IMR-90 (cell line): ENCODE data around the gene CUTA. TPM values are rescaled to one million over a fixed set of nuclear protein-coding genes. Genes with fewer than 3 reads are reported as not detected.

ENCODE experiments used
- ATAC-seq: fragments of 200-7000 bp; cut with Tn5 transposase; 2 replicates; pipeline ENCODE4 v1.9.1; 2020; ENCODE audit warnings: low read depth, mild to moderate bottlenecking, moderate library complexity
- BruUV-seq: library from RNA; stranded (reverse); fragments of 400-500 nt; replicated peaks from 2 replicates; lab custom pipeline; 2021; lab: Mats Ljungman, UMichigan
- CTCF ChIA-PET: fragments of 300-600 bp; formaldehyde crosslinking; extraction: SDS; loops from one replicate; lab custom pipeline; 2021; ENCODE audit warnings: antibody characterized with exemption; lab: Yijun Ruan, JAX
- POLR2A ChIA-PET: fragments of 300-600 bp; sonication (Branson Sonifier 250); formaldehyde crosslinking; loops from one replicate; lab custom pipeline; 2022; ENCODE audit warnings: antibody characterized with exemption; ENCODE audit not compliant: unreplicated experiment; lab: Charles Lee
- DNase-seq: peaks from one replicate; pipeline ENCODE4 v3.0.0; 2013
- H2AFZ ChIP-seq: replicated peaks from 2 replicates; pipeline ENCODE3; 2013; ENCODE audit warnings: low read length, mild to moderate bottlenecking; ENCODE audit not compliant: poor library complexity
- H2AK5ac ChIP-seq: 2 replicates; pipeline ENCODE4 v1.6.1; 2013; ENCODE audit warnings: low read depth, low read length, inconsistent platforms
- H2AK9ac ChIP-seq: replicated peaks from 2 replicates; pipeline ENCODE3; 2013; ENCODE audit warnings: mild to moderate bottlenecking, low read depth, low read length, moderate library complexity; ENCODE audit not compliant: poor library complexity
- H2BK120ac ChIP-seq: 2 replicates; pipeline ENCODE4 v1.6.1; 2013; ENCODE audit warnings: low read depth, low read length, inconsistent platforms
- H2BK15ac ChIP-seq: 3 replicates; pipeline ENCODE4 v1.6.1; 2013; ENCODE audit warnings: low read depth, low read length, inconsistent platforms
- H2BK20ac ChIP-seq: 2 replicates; pipeline ENCODE4 v1.6.1; 2013; ENCODE audit warnings: low read depth, mild to moderate bottlenecking, inconsistent platforms, low read length, moderate library complexity
- H2BK5ac ChIP-seq: 2 replicates; pipeline ENCODE4 v1.6.1; 2013; ENCODE audit warnings: mild to moderate bottlenecking, low read depth, low read length, inconsistent platforms; ENCODE audit not compliant: poor library complexity, severe bottlenecking
- H3K14ac ChIP-seq: replicated peaks from 2 replicates; pipeline ENCODE4 v1.6.1; 2013; ENCODE audit warnings: low read depth, low read length, inconsistent platforms
- H3K18ac ChIP-seq: 2 replicates; pipeline ENCODE4 v1.6.1; 2013; ENCODE audit warnings: low read depth, low read length, control low read depth
- H3K23ac ChIP-seq: 2 replicates; pipeline ENCODE4 v1.6.1; 2013; ENCODE audit warnings: low read depth, low read length, inconsistent platforms
- H3K27ac ChIP-seq: 2 replicates; pipeline ENCODE4 v1.5.1; 2013; ENCODE audit warnings: mild to moderate bottlenecking, control low read depth, low read length; ENCODE audit not compliant: insufficient read depth
- H3K27me3 ChIP-seq: 2 replicates; pipeline ENCODE4 v1.6.1; 2013; ENCODE audit warnings: low read length; ENCODE audit not compliant: control insufficient read depth, insufficient read depth
- H3K36me3 ChIP-seq: 2 replicates; pipeline ENCODE4 v1.6.1; 2013; ENCODE audit warnings: low read length, mixed read lengths; ENCODE audit not compliant: control insufficient read depth, insufficient read depth
- H3K4ac ChIP-seq: 2 replicates; pipeline ENCODE4 v1.6.1; 2013; ENCODE audit warnings: low read depth, low read length, inconsistent platforms
- H3K4me1 ChIP-seq: 2 replicates; pipeline ENCODE4 v1.6.1; 2013; ENCODE audit warnings: low read length, mixed read lengths; ENCODE audit not compliant: control insufficient read depth, insufficient read depth
- H3K4me2 ChIP-seq: 2 replicates; pipeline ENCODE4 v1.6.1; 2013; ENCODE audit warnings: low read depth, mild to moderate bottlenecking, control low read depth, low read length, moderate library complexity
- H3K4me3 ChIP-seq: 2 replicates; pipeline ENCODE4 v1.5.1; 2013; ENCODE audit warnings: low read depth, mild to moderate bottlenecking, control low read depth, low read length, moderate library complexity; ENCODE audit not compliant: insufficient read depth
- H3K56ac ChIP-seq: 2 replicates; pipeline ENCODE4 v1.6.1; 2013; ENCODE audit warnings: low read length, inconsistent platforms; ENCODE audit not compliant: insufficient read depth; ENCODE audit errors: extremely low read depth
- H3K79me1 ChIP-seq, 2 experiments: 2 replicates each; pipeline ENCODE4 v1.6.1; 2013; ENCODE audit warnings: low read length in 2 of 2, inconsistent platforms in 1 of 2, low read depth in 1 of 2
- H3K9ac ChIP-seq: 2 replicates; pipeline ENCODE4 v1.6.1; 2013; ENCODE audit warnings: low read depth, low read length, control low read depth
- H3K9me1 ChIP-seq: 2 replicates; pipeline ENCODE4 v1.6.1; 2013; ENCODE audit warnings: low read length, inconsistent platforms; ENCODE audit not compliant: insufficient read depth
- H3K9me3 ChIP-seq: 2 replicates; pipeline ENCODE4 v1.6.1; 2013; ENCODE audit warnings: low read length; ENCODE audit not compliant: control insufficient read depth, insufficient read depth
- H4K20me1 ChIP-seq: 2 replicates; pipeline ENCODE4 v1.6.1; 2013; ENCODE audit warnings: low read length, inconsistent platforms; ENCODE audit not compliant: insufficient read depth
- H4K5ac ChIP-seq: 2 replicates; pipeline ENCODE4 v1.6.1; 2013; ENCODE audit warnings: mild to moderate bottlenecking, low read depth, low read length, control low read depth
- H4K8ac ChIP-seq, 2 experiments: 2 replicates each; pipeline ENCODE4 v1.6.1; 2013; ENCODE audit warnings: low read depth in 2 of 2, low read length in 2 of 2, control low read depth in 1 of 2, inconsistent platforms in 1 of 2
- H4K91ac ChIP-seq: 2 replicates; pipeline ENCODE4 v1.6.1; 2013; ENCODE audit warnings: low read depth, low read length, inconsistent platforms; ENCODE audit not compliant: insufficient read depth
- BHLHE40 ChIP-seq: fragments of 150-350 bp; IDR thresholded peaks from 2 replicates; pipeline ENCODE4 v1.6.1; 2016; ENCODE audit warnings: mild to moderate bottlenecking, low read depth, low read length
- CHD1 ChIP-seq: IDR thresholded peaks from 2 replicates; pipeline ENCODE4 v1.6.1; 2012; ENCODE audit warnings: low read depth, low read length, improper control_type of control experiment
- ELK1 ChIP-seq: fragments of 150-350 bp; IDR thresholded peaks from 2 replicates; pipeline ENCODE4 v1.6.1; 2016; ENCODE audit warnings: low read depth, mild to moderate bottlenecking, low read length, moderate library complexity, borderline replicate concordance
- FOS ChIP-seq: fragments of 150-350 bp; IDR thresholded peaks from 2 replicates; pipeline ENCODE4 v1.6.1; 2016; ENCODE audit warnings: low read depth, low read length
- MAFK ChIP-seq: IDR thresholded peaks from 2 replicates; pipeline ENCODE4 v1.6.1; 2012; ENCODE audit warnings: low read depth, low read length, improper control_type of control experiment
- MXI1 ChIP-seq: IDR thresholded peaks from 2 replicates; pipeline ENCODE4 v1.6.1; 2012; ENCODE audit warnings: low read depth, mild to moderate bottlenecking, low read length, moderate library complexity, borderline replicate concordance
- NFE2L2 ChIP-seq: fragments of 150-350 bp; IDR thresholded peaks from 2 replicates; pipeline ENCODE4 v1.6.1; 2016; ENCODE audit warnings: low read depth, mild to moderate bottlenecking, low read length
- POLR2A ChIP-seq: IDR thresholded peaks from 2 replicates; pipeline ENCODE4 v1.6.1; 2012; ENCODE audit warnings: mild to moderate bottlenecking, low read depth, low read length
- RAD21 ChIP-seq: IDR thresholded peaks from 2 replicates; pipeline ENCODE4 v1.6.1; 2012; ENCODE audit warnings: low read length, improper control_type of control experiment
- RCOR1 ChIP-seq: IDR thresholded peaks from 2 replicates; pipeline ENCODE4 v1.6.1; 2012; ENCODE audit warnings: mild to moderate bottlenecking, low read length, improper control_type of control experiment; ENCODE audit not compliant: insufficient replicate concordance
- RFX5 ChIP-seq: IDR thresholded peaks from 2 replicates; pipeline ENCODE4 v1.8.0; 2012; ENCODE audit warnings: low read depth, mild to moderate bottlenecking, low read length, moderate library complexity
- SMC3 ChIP-seq: fragments of 150-350 bp; IDR thresholded peaks from 2 replicates; pipeline ENCODE4 v1.6.1; 2016; ENCODE audit warnings: low read depth, mild to moderate bottlenecking, antibody characterized with exemption, low read length, moderate library complexity
- WGBS, 2 experiments: methylation state at CpG; one replicate each; pipeline versions ENCODE4 v1.1.5 to v1.1.7; 2013; ENCODE audit warnings: missing lambda C conversion rate in 2 of 2; ENCODE audit not compliant: insufficient read length in 1 of 2; ENCODE audit errors: extremely low coverage in 2 of 2; 5-methylcytosine and 5-hydroxymethylcytosine counted together
- dilution Hi-C: fragments of 300-500 bp; cut with HindIII; formaldehyde crosslinking; loops from one replicate; pipeline ENCODE4 v1.14.3; 2018; ENCODE audit warnings: low sequenced_read_pairs; ENCODE audit not compliant: unreplicated experiment
- in situ Hi-C: fragments of 300-500 bp; cut with MboI; formaldehyde crosslinking; loops from 3 replicates; pipeline ENCODE4 v1.14.3; 2019; ENCODE audit warnings: low sequenced_read_pairs, inconsistent platforms, mixed read lengths
- intact Hi-C: fragments of 100-400 bp; cut with micrococcal nuclease; formaldehyde crosslinking; loops from 2 replicates; pipeline ENCODE4 v1.10.0; 2022
- polyA plus RNA-seq, 3 experiments: library from polyadenylated mRNA; depleted of rRNA; stranded (reverse); fragments of >200 nt; gene quantifications; 2 replicates each; pipeline ENCODE4 v1.2.3, GENCODE V29; 2012; ENCODE audit warnings: low replicate concordance in 1 of 3
- total RNA-seq: library from RNA; depleted of rRNA; stranded (reverse); fragments of >200 nt; gene quantifications from 2 replicates; pipeline ENCODE4 v1.2.3, GENCODE V29; 2012
- TF ChIP-seq, protein P1 (sequence below): fragments of 150-350 bp; IDR thresholded peaks from 2 replicates; pipeline ENCODE4 v1.6.1; 2017; ENCODE audit warnings: mild to moderate bottlenecking, antibody characterized with exemption, low read length, low read depth
- TF ChIP-seq, protein P2 (sequence below): conservative IDR thresholded peaks from 2 replicates; pipeline ENCODE4 v1.5.1; 2012; ENCODE audit warnings: mild to moderate bottlenecking, low read depth, low read length, improper control_type of control experiment

The CUTA gene
- total and polyA plus RNA-seq, 2 of the 4 experiments (the other 2 are of a cell fraction), result 136 to 427 TPM

- Histone ChIP-seq H3K4me1 (no peaks in the 10 kb centered on the region; the same call in 1 of the 2 replicates), H3K4me2 (peak overlapping the region; percentile 90), H3K79me1 (peaks cover 7 to 51% of the 10 kb centered on the region in 2 experiments), H3K9me3 (no peaks in the 10 kb centered on the region), H2AK5ac (peak overlapping the region; percentile 90), H3K9me1 (peaks cover 5% of the 10 kb centered on the region; the same call in 1 of the 2 replicates), H4K8ac (peak overlapping the region; percentile 83 to 96; a peak in 3 of 4 replicates), H3K4me3 (peak overlapping the region; percentile 92), H2BK120ac (0 out of 2 replicates have a peak overlapping the region, but pooled peaks have one; percentile 25), H2BK15ac (peak overlapping the region; percentile 100; the same call in 2 of the 3 replicates), H4K20me1 (no peaks in the 10 kb centered on the region), H2AFZ (peak overlapping the region; percentile 98), H3K4ac (peak overlapping the region; percentile 99), H3K27ac (peak overlapping the region; percentile 100), H4K5ac (peak overlapping the region; percentile 24), H2AK9ac (peak overlapping the region; percentile 89), H3K36me3 (peaks cover 34% of the 10 kb centered on the region), H3K14ac (peak overlapping the region; percentile 100), H3K56ac (peak overlapping the region; percentile 96; the same call in 1 of the 2 replicates), H3K9ac (peak overlapping the region; percentile 97), H2BK5ac (peak overlapping the region; percentile 100), H3K23ac (peak overlapping the region; percentile 34; the same call in 1 of the 2 replicates), H3K27me3 (no peaks in the 10 kb centered on the region), H4K91ac (peak overlapping the region; percentile 97; the same call in 1 of the 2 replicates), H3K18ac (no peak overlapping the region), H2BK20ac (no peak overlapping the region; the same call in 1 of the 2 replicates)
- dilution Hi-C loops (no loop called here), intact Hi-C loops (loop anchor here (1.0 to 2.0 kb wide), 2 partner anchors 19 to 201 kb away; partner anchors contain the start of genes KIFC1 and RING1), in situ Hi-C loops (no loop called here)
- no TSS peak for BruUV-seq
- ATAC-seq (peak; percentile 84), DNase-seq (peak; percentile 97)
- WGBS, 2 experiments, result 0% methylated on average over 19 of the region's 65 CpGs; no CpG with 5 or more reads in 1 of the 2 experiments
- ChIA-PET CTCF (no interaction called here), POLR2A (interaction anchor here (0.6 kb wide), 1 partner anchor 16 kb away, joined by 9 read pairs; no protein-coding TSS in a partner anchor)
- TF ChIP-seq FOS (no peak), RFX5 (no peak), RAD21 (no peak), MAFK (no peak), CHD1 (no peak), NFE2L2 (no peak), RCOR1 (no peak), BHLHE40 (peak; percentile 50; the same call in 1 of the 2 replicates), MXI1 (peak; percentile 95), ELK1 (no peak), SMC3 (no peak), POLR2A (peak; percentile 69; the same call in 1 of the 2 replicates)
- TF ChIP-seq, protein P1, sequence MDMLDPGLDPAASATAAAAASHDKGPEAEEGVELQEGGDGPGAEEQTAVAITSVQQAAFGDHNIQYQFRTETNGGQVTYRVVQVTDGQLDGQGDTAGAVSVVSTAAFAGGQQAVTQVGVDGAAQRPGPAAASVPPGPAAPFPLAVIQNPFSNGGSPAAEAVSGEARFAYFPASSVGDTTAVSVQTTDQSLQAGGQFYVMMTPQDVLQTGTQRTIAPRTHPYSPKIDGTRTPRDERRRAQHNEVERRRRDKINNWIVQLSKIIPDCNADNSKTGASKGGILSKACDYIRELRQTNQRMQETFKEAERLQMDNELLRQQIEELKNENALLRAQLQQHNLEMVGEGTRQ, result 0 out of 2 replicates have a peak, but pooled peaks have one; percentile 57
- TF ChIP-seq, protein P2, sequence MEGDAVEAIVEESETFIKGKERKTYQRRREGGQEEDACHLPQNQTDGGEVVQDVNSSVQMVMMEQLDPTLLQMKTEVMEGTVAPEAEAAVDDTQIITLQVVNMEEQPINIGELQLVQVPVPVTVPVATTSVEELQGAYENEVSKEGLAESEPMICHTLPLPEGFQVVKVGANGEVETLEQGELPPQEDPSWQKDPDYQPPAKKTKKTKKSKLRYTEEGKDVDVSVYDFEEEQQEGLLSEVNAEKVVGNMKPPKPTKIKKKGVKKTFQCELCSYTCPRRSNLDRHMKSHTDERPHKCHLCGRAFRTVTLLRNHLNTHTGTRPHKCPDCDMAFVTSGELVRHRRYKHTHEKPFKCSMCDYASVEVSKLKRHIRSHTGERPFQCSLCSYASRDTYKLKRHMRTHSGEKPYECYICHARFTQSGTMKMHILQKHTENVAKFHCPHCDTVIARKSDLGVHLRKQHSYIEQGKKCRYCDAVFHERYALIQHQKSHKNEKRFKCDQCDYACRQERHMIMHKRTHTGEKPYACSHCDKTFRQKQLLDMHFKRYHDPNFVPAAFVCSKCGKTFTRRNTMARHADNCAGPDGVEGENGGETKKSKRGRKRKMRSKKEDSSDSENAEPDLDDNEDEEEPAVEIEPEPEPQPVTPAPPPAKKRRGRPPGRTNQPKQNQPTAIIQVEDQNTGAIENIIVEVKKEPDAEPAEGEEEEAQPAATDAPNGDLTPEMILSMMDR, result no peak
Measured at GRCh38 chr6:33410050-33410710, 7.7 kb downstream of the CUTA start.
